D721Med (cell line): ENCODE results near the gene LIMK2.

ENCODE experiments used
- DNase-seq: peaks from one replicate; pipeline ENCODE4 v3.0.0; 2011; ENCODE audit warnings: low spot score; ENCODE audit not compliant: insufficient read length
- FAIRE-seq: peaks from 2 replicates; lab custom pipeline; 2011; peaks lifted over from hg19 to GRCh38; lab: Jason Lieb, UNC
- CTCF ChIP-seq: IDR thresholded peaks from 2 replicates; pipeline ENCODE4 v1.5.1; 2012; ENCODE audit warnings: mild to moderate bottlenecking, control low read depth; ENCODE audit not compliant: insufficient read depth; ENCODE audit errors: missing control alignments

Gene LIMK2

GRCh38 chr22:31248138-31248745, 36.1 kb downstream of the LIMK2 start:
- TF ChIP-seq CTCF, result no peak
- FAIRE-seq (no peak), DNase-seq (peak; percentile 39)

- no peak for TF ChIP-seq CTCF
- FAIRE-seq (no peak), DNase-seq (no peak)
These were observed 37.2 kb downstream of the LIMK2 start for GRCh38 chr22:31248965-31249958.

GRCh38 chr22:31250740-31251600, 38.9 kb downstream of the LIMK2 start:
- FAIRE-seq (no peak), DNase-seq (no peak)
- no peak for TF ChIP-seq CTCF

GRCh38 chr22:31253949-31254348, 41.9 kb downstream of the LIMK2 start:
- no peak for FAIRE-seq
- TF ChIP-seq CTCF, result no peak
- DNase-seq, result no peak

GRCh38 chr22:31259798-31260473, 47.8 kb downstream of the LIMK2 start:
- no peak for DNase-seq
- no peak for FAIRE-seq
- no peak for TF ChIP-seq CTCF

- DNase-seq, result no peak
- FAIRE-seq, result no peak
- TF ChIP-seq CTCF, result no peak
These were observed 48.4 kb downstream of the LIMK2 start for GRCh38 chr22:31260474-31260856.
